H9 (cell line): ENCODE results near the gene ADGRG4. TPM values are rescaled to one million over a fixed set of nuclear protein-coding genes. Genes with fewer than 3 reads are reported as not detected.

Experiments used
- DNase-seq: peaks from one replicate; pipeline ENCODE4 v3.0.0-alpha.2; 2017
- H2AFZ ChIP-seq: one replicate; pipeline ENCODE4 v1.6.1; 2013; ENCODE audit warnings: mild to moderate bottlenecking, low read length, control low read depth, moderate library complexity
- H2AK5ac ChIP-seq: 2 replicates; pipeline ENCODE4 v1.6.1; 2013; ENCODE audit warnings: low read length, control low read depth, mixed read lengths; ENCODE audit not compliant: insufficient read length
- H2BK120ac ChIP-seq: one replicate; pipeline ENCODE4 v1.6.1; 2013; ENCODE audit warnings: low read depth, mild to moderate bottlenecking, low read length, control low read depth, inconsistent platforms; ENCODE audit not compliant: poor library complexity, severe bottlenecking
- H2BK12ac ChIP-seq: 2 replicates; pipeline ENCODE4 v1.6.1; 2013; ENCODE audit warnings: low read length, control low read depth, mixed read lengths, low read depth; ENCODE audit not compliant: insufficient read length
- H2BK15ac ChIP-seq: 2 replicates; pipeline ENCODE4 v1.6.1; 2013; ENCODE audit warnings: low read depth, low read length, control low read depth
- H2BK20ac ChIP-seq: one replicate; pipeline ENCODE4 v1.6.1; 2013; ENCODE audit warnings: low read depth, mild to moderate bottlenecking, low read length, control low read depth, inconsistent platforms; ENCODE audit not compliant: poor library complexity, severe bottlenecking
- H2BK5ac ChIP-seq: 2 replicates; pipeline ENCODE4 v1.6.1; 2013; ENCODE audit warnings: low read length, control low read depth, mixed read lengths; ENCODE audit not compliant: insufficient read length
- H3K14ac ChIP-seq: 2 replicates; pipeline ENCODE4 v1.6.1; 2013; ENCODE audit warnings: low read length, control low read depth; ENCODE audit not compliant: insufficient read depth
- H3K18ac ChIP-seq: 2 replicates; pipeline ENCODE4 v1.6.1; 2013; ENCODE audit warnings: low read depth, mild to moderate bottlenecking, mixed read lengths, low read length, control low read depth; ENCODE audit not compliant: insufficient read length
- H3K23ac ChIP-seq: 2 replicates; pipeline ENCODE4 v1.6.1; 2013; ENCODE audit warnings: low read length, control low read depth, mixed read lengths, low read depth; ENCODE audit not compliant: insufficient read length
- H3K23me2 ChIP-seq: 2 replicates; pipeline ENCODE4 v1.6.1; 2013; ENCODE audit warnings: low read depth, mild to moderate bottlenecking, mixed read lengths, low read length, control low read depth; ENCODE audit not compliant: insufficient read length, poor library complexity, severe bottlenecking
- H3K27ac ChIP-seq: 2 replicates; pipeline ENCODE4 v1.5.1; 2013; ENCODE audit warnings: low read length, control low read depth, mixed read lengths, low read depth; ENCODE audit not compliant: insufficient read length
- H3K27me3 ChIP-seq: 2 replicates; pipeline ENCODE4 v1.6.1; 2013; ENCODE audit warnings: low read length, control low read depth, inconsistent platforms; ENCODE audit not compliant: insufficient read depth
- H3K4ac ChIP-seq: 2 replicates; pipeline ENCODE4 v1.6.1; 2013; ENCODE audit warnings: low read depth, mild to moderate bottlenecking, control low read depth, inconsistent platforms, low read length, moderate library complexity
- H3K4me1 ChIP-seq: 2 replicates; pipeline ENCODE4 v1.6.1; 2013; ENCODE audit warnings: low read length, control low read depth, inconsistent platforms; ENCODE audit not compliant: insufficient read depth
- H3K4me2 ChIP-seq: 2 replicates; pipeline ENCODE4 v1.6.1; 2013; ENCODE audit warnings: low read length, control low read depth, mixed read lengths; ENCODE audit not compliant: insufficient read length, insufficient read depth
- H3K56ac ChIP-seq: 2 replicates; pipeline ENCODE4 v1.6.1; 2013; ENCODE audit warnings: low read depth, mild to moderate bottlenecking, mixed read lengths, low read length, control low read depth; ENCODE audit not compliant: insufficient read length
- H3K79me1 ChIP-seq: 2 replicates; pipeline ENCODE4 v1.6.1; 2013; ENCODE audit warnings: low read depth, mild to moderate bottlenecking, moderate library complexity, low read length, control low read depth, inconsistent platforms; ENCODE audit not compliant: insufficient read depth, poor library complexity, severe bottlenecking
- H3K79me2 ChIP-seq: 2 replicates; pipeline ENCODE4 v1.6.1; 2013; ENCODE audit warnings: low read length, control low read depth, inconsistent platforms; ENCODE audit not compliant: insufficient read depth
- H3K9ac ChIP-seq: 2 replicates; pipeline ENCODE4 v1.6.1; 2013; ENCODE audit warnings: low read length, control low read depth, mixed read lengths; ENCODE audit not compliant: insufficient read length; ENCODE audit errors: extremely low read depth
- H3K9me3 ChIP-seq: one replicate; pipeline ENCODE4 v1.6.1; 2013; ENCODE audit warnings: low read depth, low read length, inconsistent platforms; ENCODE audit not compliant: control insufficient read depth
- H3T11ph ChIP-seq: one replicate; pipeline ENCODE4 v1.6.1; 2013; ENCODE audit warnings: mild to moderate bottlenecking, low read length, control low read depth, inconsistent platforms
- H4K20me1 ChIP-seq: one replicate; pipeline ENCODE4 v1.6.1; 2013; ENCODE audit not compliant: control insufficient read depth, insufficient read length, insufficient read depth
- H4K5ac ChIP-seq: 2 replicates; pipeline ENCODE4 v1.6.1; 2013; ENCODE audit warnings: low read depth, mild to moderate bottlenecking, mixed read lengths, low read length, control low read depth; ENCODE audit not compliant: insufficient read length
- H4K8ac ChIP-seq: replicated peaks from 2 replicates; pipeline ENCODE4 v1.6.1; 2013; ENCODE audit warnings: low read length, control low read depth, mixed read lengths, low read depth; ENCODE audit not compliant: insufficient read length
- H4K91ac ChIP-seq: 2 replicates; pipeline ENCODE4 v1.6.1; 2013; ENCODE audit warnings: low read depth, mild to moderate bottlenecking, moderate library complexity, mixed read lengths, low read length, control low read depth; ENCODE audit not compliant: insufficient read length
- H3K27ac Mint-ChIP-seq, 3 experiments: 2 replicates in 2 of 3; 3 replicates in 1 of 3; pipeline ENCODE4 v1.8.0; 2020 to 2021; ENCODE audit warnings: mixed read lengths in 3 of 3, mild to moderate bottlenecking in 1 of 3, moderate library complexity in 1 of 3
- H3K27me3 Mint-ChIP-seq: 2 replicates; pipeline ENCODE4 v1.8.0; 2021; ENCODE audit warnings: low read depth, mild to moderate bottlenecking, moderate library complexity, mixed read lengths
- H3K36me3 Mint-ChIP-seq, 3 experiments: 2 replicates in 2 of 3; 3 replicates in 1 of 3; pipeline ENCODE4 v1.8.0; 2020 to 2021; ENCODE audit warnings: low read depth in 3 of 3, mixed read lengths in 3 of 3; ENCODE audit not compliant: insufficient read depth in 1 of 3
- H3K4me1 Mint-ChIP-seq, 2 experiments: 2 replicates each; pipeline ENCODE4 v1.8.0; 2020; ENCODE audit warnings: mixed read lengths in 2 of 2
- H3K4me3 Mint-ChIP-seq, 2 experiments: 2 replicates in 1 of 2; 3 replicates in 1 of 2; pipeline ENCODE4 v1.8.0; 2020 to 2021; ENCODE audit warnings: mild to moderate bottlenecking in 2 of 2, mixed read lengths in 2 of 2, moderate library complexity in 1 of 2
- H3K9me3 Mint-ChIP-seq, 2 experiments: 2 replicates in 1 of 2; 3 replicates in 1 of 2; pipeline ENCODE4 v1.8.0; 2020; ENCODE audit warnings: mild to moderate bottlenecking in 2 of 2, mixed read lengths in 2 of 2, moderate library complexity in 1 of 2
- WGBS: extraction: QIAGEN DNeasy Blood & Tissue Kit; methylation state at CpG from one replicate; pipeline ENCODE4 v1.1.7; 2013; ENCODE audit warnings: missing lambda C conversion rate, low lambda C conversion rate, mixed read lengths; ENCODE audit not compliant: insufficient read length; ENCODE audit errors: extremely low coverage; 5-methylcytosine and 5-hydroxymethylcytosine counted together
- total RNA-seq: library from RNA; stranded (reverse); gene quantifications from 2 replicates; pipeline ENCODE4 v1.2.1, GENCODE V29; 2021
- TF ChIP-seq, protein P1 (sequence below): fragments of 200-600 bp; sonication (generic); conservative IDR thresholded peaks from 3 replicates; pipeline ENCODE4 v1.8.0; 2021; ENCODE audit warnings: antibody characterized with exemption, mild to moderate bottlenecking

The ADGRG4 gene
- total RNA-seq, 1 experiment from 2014 or later = not detected

DNA sequence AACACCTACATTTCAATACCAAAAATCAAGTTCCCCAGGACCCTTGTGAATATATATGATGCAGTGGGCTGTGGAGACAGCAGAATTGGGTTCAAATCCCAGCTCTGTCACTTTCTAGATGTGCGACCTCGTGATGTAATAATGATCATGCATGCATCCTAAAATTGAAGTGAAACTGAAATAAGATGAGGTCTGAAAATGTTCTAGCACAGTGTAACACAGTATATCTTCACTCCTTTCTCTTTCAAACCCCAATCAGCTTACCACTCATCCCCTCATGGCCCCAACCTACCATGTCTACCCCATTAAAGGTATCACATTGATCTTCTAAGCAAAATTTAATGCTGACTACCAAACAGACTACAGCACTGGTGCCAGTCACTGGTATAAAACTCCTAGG is 117.0 kb downstream of the ADGRG4 start:
- H3K9ac ChIP-seq = no peak overlapping the region
- H4K20me1 ChIP-seq = no peaks in the 10 kb centered on the region
- H3K9me3 ChIP-seq = peaks cover 54% of the 10 kb centered on the region
- H3K4me1 Mint-ChIP-seq = no peaks in the 10 kb centered on the region
- H3K4me1 ChIP-seq = no peaks in the 10 kb centered on the region
- no peak overlapping the region for H3K4me2 ChIP-seq
- H3K23ac ChIP-seq = no peak overlapping the region
- peaks cover 5% of the 10 kb centered on the region for H3K27me3 Mint-ChIP-seq
- no peak overlapping the region for H3K18ac ChIP-seq
- no peak overlapping the region for H2AFZ ChIP-seq
- H2BK12ac ChIP-seq = no peak overlapping the region
- no peak overlapping the region for H2BK5ac ChIP-seq
- H3K14ac ChIP-seq = no peak overlapping the region
- no peak overlapping the region for H4K8ac ChIP-seq
- H3K56ac ChIP-seq = no peak overlapping the region
- no peak overlapping the region for H2BK20ac ChIP-seq
- no peak overlapping the region for H3T11ph ChIP-seq
- H3K4me3 Mint-ChIP-seq = no peak overlapping the region
- TF ChIP-seq, protein P1, sequence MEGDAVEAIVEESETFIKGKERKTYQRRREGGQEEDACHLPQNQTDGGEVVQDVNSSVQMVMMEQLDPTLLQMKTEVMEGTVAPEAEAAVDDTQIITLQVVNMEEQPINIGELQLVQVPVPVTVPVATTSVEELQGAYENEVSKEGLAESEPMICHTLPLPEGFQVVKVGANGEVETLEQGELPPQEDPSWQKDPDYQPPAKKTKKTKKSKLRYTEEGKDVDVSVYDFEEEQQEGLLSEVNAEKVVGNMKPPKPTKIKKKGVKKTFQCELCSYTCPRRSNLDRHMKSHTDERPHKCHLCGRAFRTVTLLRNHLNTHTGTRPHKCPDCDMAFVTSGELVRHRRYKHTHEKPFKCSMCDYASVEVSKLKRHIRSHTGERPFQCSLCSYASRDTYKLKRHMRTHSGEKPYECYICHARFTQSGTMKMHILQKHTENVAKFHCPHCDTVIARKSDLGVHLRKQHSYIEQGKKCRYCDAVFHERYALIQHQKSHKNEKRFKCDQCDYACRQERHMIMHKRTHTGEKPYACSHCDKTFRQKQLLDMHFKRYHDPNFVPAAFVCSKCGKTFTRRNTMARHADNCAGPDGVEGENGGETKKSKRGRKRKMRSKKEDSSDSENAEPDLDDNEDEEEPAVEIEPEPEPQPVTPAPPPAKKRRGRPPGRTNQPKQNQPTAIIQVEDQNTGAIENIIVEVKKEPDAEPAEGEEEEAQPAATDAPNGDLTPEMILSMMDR = no peak
- H3K27ac Mint-ChIP-seq = no peak overlapping the region
- no CpG with 5 or more reads among the region's 2 CpGs for WGBS
- H3K36me3 Mint-ChIP-seq = no peaks in the 10 kb centered on the region; a peak in 2 of 7 replicates
- no peak for DNase-seq
- H4K5ac ChIP-seq = no peak overlapping the region
- no peak overlapping the region for H2BK120ac ChIP-seq
- no peaks in the 10 kb centered on the region for H3K23me2 ChIP-seq
- no peak overlapping the region for H2AK5ac ChIP-seq
- no peaks in the 10 kb centered on the region for H3K27me3 ChIP-seq
- peaks cover 74% of the 10 kb centered on the region in 2 experiments for H3K9me3 Mint-ChIP-seq
- H4K91ac ChIP-seq = no peak overlapping the region
- no peak overlapping the region for H2BK15ac ChIP-seq
- H3K4ac ChIP-seq = no peak overlapping the region
- H3K79me1 ChIP-seq = no peaks in the 10 kb centered on the region
- H3K79me2 ChIP-seq = no peaks in the 10 kb centered on the region
- H3K27ac ChIP-seq = no peak overlapping the region
